A549 (cell line): Measurements from ENCODE around the gene OTOS.

Experiments used
- BHLHE40 ChIP-seq: IDR thresholded peaks from 2 replicates; pipeline ENCODE4 v1.6.1; 2012; ENCODE audit warnings: low read depth, low read length, inconsistent platforms
- CTCF ChIP-seq: fragments of >200 bp; sonication (Bioruptor Twin); formaldehyde crosslinking; IDR thresholded peaks from 3 replicates; pipeline ENCODE4 v1.5.1; 2016
- NR3C1 ChIP-seq: fragments of >200 bp; sonication (Bioruptor Twin); formaldehyde crosslinking; IDR thresholded peaks from 3 replicates; pipeline ENCODE4 v1.6.1; 2017

- no peak for TF ChIP-seq BHLHE40
- TF ChIP-seq CTCF: no peak
- no peak for TF ChIP-seq NR3C1
These were observed 44.2 kb upstream of the OTOS start for GRCh38 chr2:240184656-240185055.
